GM21515 (cell line): Measurements from ENCODE around the gene AKAP14.
A peak's percentile ranks its signal among the peaks of the same experiment; 100 is the strongest.
"Not testable (repeated sequence)": the region's sequence is repeated elsewhere in the genome, so short reads cannot be mapped to it uniquely, and the experiment has no call there.

ENCODE experiments used
- ATAC-seq: cut with Tn5 transposase; IDR thresholded peaks from one replicate; pipeline ENCODE4 v1.9.1; 2021; ENCODE audit not compliant: unreplicated experiment

Gene AKAP14

GRCh38 chrX:119919835-119920585 is 24.3 kb downstream of the AKAP14 start:
- ATAC-seq = no peak

GRCh38 chrX:119922391-119922790 is 26.7 kb downstream of the AKAP14 start:
- ATAC-seq = not testable (repeated sequence)

DNA sequence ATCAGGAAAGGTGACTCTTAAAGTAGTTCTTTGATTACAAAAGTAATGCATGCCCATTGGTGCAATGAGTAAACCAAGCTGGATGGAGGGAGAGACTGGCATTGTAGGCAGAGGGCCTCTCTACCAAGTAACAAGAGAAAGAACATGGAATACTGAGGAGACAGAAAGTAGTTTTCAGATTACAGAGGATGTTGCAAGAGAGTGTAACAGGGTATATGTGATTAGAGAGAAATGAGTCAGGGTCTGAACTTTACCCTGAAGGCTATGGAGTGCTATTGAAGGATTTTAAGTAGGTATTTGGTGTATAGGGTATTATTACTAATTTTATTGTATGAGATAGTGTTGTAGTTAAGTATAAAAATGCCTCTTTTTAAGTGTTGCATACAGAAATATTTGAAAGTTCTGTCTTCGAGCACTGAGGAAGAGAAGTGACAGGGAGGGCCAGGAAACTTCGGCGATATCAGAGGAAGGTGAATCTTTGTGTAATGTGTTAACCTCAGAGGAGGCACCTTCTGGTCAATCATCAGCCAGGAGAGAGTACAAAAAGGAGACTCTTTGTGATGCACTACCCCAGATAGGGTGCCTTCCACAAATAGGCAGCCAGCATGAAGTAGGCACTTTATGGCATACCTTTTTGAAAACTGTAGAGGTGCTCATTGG is 39.7 kb downstream of the AKAP14 start:
- no peak for ATAC-seq

DNA sequence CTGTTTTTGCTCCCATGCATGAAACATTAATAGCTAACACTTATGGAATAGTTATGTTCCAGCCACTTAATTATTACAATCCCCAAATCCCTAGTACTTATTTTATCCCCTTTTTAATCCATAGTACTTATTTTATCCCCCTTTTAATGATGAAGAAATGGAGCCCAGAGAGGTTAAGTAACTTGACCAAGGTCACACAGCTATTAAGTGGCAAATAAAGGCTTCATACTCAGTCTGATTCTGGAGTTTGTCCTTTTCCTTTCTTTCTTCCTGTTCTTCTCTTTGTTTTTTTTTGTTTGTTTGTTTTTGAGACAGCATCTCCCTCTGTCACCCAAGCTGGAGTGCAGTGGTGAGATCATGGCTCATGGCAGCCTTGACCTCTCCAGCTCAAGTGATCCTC is 45.6 kb downstream of the AKAP14 start:
- ATAC-seq = no peak

- no peak for ATAC-seq
Observed at GRCh38 chrX:119942173-119942819, 46.6 kb downstream of the AKAP14 start.

- ATAC-seq = peak; percentile 5
Observed at GRCh38 chrX:119942831-119943184, 47.1 kb downstream of the AKAP14 start.

DNA sequence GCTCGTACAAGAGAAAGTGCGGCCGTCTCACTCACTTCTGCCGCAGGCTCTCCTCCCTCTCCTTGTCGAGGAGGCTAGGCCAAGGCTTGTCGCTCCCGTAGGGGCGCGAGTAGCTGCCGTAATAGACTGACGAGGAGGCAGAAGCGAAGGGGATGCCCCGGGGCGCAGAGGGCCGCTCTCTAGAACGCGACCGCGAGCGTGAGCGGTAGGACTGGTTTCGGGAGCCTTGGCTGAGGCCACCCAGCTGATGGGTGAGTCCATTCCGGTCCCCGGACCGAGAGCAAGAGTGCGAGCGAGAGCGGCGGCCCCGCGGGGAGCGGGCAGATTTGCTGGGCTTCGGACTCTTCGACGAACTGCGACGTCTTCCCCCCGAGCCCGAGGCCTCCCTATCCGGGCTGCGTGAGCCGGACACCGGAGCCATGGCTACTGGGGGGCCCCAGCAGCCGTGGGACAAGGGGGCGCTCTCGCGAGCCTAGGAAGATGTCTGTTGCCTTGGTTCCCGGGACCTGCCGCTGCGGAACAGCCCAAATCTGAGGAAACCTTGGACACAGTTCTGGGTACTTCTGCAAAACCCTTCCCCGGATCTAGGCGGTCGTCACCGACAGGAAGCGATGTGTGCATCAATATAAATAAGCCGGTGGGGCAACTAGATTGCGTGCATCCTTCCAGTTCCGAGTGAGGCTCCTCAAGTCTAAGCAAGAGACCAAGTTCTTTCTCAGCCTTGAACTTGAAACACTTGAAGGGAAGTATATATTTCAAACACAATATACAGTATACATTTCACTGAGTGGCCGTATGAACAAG is 47.7 kb downstream of the AKAP14 start, which contains the start of gene NKAP:
TSS of gene NKAP (minus strand) at position 567 of the 804 bp plus-strand sequence. CDS start at position 421, 146 bp downstream.
- ATAC-seq = peak; percentile 86

- no peak for ATAC-seq
Observed at GRCh38 chrX:119945481-119945880, 49.8 kb downstream of the AKAP14 start.

- ATAC-seq = no peak
Observed at GRCh38 chrX:119948381-119948780, 52.7 kb downstream of the AKAP14 start.

DNA sequence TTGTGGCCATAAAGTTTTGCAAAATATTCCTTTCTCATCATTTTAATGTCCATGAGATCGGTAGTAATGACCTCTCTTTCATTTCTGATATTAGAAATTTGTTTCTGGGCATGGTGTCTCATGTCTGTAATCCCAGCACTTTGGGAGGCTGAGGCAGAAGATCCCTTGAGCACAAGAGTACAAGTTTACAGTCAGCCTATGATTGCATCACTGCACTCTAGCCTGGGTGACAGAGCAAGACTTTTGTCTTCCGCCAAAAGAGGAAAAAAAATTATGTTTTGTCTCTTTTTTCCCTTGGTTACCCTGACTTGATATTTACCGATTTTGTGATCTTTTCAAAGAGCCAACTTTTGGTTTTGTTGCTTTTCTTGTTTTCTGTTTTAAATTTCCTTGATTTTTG is 58.7 kb downstream of the AKAP14 start:
- no peak for ATAC-seq

DNA sequence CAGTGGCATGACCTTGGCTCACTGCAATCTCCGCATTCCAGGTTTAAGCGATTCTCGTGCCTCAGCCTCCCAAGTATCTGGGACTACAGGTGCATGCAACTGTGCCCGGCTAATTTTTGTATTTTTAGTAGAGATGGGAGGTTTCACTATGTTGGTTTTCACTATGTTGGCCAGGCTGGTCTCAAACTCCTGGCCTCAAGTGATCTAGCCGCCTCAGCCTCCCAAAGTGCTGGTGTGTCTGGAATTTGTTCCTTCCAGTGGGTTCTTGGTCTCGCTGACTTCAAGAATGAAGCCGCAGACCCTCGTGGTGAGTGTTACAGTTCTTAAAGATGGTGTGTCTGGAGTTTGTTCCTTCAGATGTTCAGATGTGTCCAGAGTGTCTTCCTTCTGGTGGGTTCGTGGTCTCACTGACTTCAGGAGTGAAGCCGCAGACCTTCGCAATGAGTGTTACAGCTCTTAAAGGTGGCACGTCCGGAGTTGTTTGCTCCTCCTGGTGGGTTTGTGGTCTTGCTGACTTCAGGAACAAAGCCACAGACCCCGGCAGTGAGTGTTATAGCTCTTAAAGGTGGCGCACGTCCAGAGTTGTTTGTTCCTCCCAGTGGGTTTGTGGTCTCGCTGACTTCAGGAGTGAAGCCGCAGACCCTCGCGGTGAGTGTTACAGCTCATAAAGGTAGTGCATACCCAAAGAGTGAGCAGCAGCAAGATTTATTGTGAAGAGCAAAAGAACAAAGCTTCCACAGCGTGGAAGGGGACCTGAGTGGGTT is 60.3 kb downstream of the AKAP14 start:
- ATAC-seq = not testable (repeated sequence)

DNA sequence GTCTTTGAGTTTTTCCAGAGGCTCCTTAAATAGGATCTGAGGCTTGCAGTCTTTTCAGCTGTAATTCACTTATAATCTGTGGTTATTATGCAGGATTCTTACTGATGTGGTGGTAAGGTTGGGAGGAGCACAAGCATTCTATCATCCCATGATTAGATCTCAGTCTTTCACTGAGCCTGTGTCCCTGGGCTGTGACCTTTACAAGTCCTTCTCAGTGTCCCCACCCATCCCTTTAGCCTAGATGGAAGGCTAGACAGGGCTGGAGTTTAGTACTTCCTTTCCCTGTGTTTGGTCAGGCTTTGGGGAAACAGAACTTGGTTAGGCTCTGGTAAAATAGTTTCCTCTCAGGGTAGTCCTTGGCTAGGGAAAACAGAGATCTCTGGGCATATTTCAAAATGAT is 64.9 kb downstream of the AKAP14 start:
- no peak for ATAC-seq

DNA sequence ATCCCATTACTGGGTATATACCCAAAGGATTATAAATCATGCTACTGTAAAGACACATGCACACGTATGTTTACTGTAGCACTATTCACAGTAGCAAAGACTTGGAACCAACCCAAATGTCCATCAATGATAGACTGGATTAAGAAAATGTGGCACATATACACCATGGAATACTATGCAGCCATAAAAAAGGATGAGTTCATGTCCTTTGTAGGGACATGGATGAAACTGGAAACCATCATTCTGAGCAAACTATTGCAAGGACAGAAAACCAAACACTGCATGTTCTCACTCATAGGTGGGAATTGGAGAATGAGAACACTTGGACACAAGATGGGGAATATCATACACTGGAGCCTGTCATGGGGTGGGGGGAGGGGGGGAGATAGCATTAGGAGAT is 71.1 kb downstream of the AKAP14 start:
- not testable (repeated sequence) for ATAC-seq
